ENCODE data around the gene AKAP6. TPM values are rescaled to one million over a fixed set of nuclear protein-coding genes. Genes with fewer than 3 reads are reported as not detected.
"Not testable (repeated sequence)": the region's sequence is repeated elsewhere in the genome, so short reads cannot be mapped to it uniquely, and the experiment has no call there.

The AKAP6 gene
- total RNA-seq, 1 experiment from 2014 or later: 1.1 TPM

DNA sequence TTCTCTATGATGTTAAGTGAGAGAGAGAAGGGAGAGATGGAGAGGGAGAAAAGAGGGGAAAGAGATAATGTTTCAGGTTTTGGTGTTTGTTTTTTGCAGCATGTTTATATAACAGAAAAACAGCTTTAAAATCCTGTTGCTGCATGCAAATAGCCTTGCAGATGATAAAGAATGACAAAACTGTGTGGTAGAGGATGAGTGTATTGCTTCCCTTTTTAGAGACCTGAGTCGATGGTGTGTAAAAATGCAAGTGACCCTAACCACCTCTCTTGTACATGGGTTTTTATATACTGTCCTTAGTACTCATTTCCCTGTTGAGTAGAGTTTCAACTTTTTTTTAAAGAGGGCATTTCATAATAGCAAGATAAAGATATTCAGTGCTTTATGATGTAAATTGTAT lies 249.1 kb downstream of the AKAP6 start:
- H3K23me2 ChIP-seq (ENCODE audit: insufficient read length, low read depth, low read length, poor library complexity, severe bottlenecking): no peaks in the 10 kb centered on the region
- H2BK15ac ChIP-seq (ENCODE audit: low read depth, low read length): no peak overlapping the region
- Mint-ChIP-seq H3K27ac (no peak overlapping the region), H3K4me1 (peaks cover 0 to 3% of the 10 kb centered on the region in 2 experiments; a peak in 1 of 4 replicates), H3K4me3 (no peak overlapping the region), H3K9me3 (peaks cover 4 to 8% of the 10 kb centered on the region in 2 experiments; a peak in 4 of 5 replicates), H3K27me3 (ENCODE audit: low read depth) (no peaks in the 10 kb centered on the region), H3K36me3 (ENCODE audit: insufficient read depth in 1 of 3, low read depth in 3 of 3) (peaks cover 0 to 2% (median 1%) of the 10 kb centered on the region in 3 experiments; a peak in 3 of 7 replicates)
- DNase-seq: no peak
- no peak overlapping the region for H3K4me2 ChIP-seq (ENCODE audit: insufficient read depth, insufficient read length, low read length)
- no peak overlapping the region for H2AFZ ChIP-seq (ENCODE audit: low read length)
- TF ChIP-seq, protein P1, sequence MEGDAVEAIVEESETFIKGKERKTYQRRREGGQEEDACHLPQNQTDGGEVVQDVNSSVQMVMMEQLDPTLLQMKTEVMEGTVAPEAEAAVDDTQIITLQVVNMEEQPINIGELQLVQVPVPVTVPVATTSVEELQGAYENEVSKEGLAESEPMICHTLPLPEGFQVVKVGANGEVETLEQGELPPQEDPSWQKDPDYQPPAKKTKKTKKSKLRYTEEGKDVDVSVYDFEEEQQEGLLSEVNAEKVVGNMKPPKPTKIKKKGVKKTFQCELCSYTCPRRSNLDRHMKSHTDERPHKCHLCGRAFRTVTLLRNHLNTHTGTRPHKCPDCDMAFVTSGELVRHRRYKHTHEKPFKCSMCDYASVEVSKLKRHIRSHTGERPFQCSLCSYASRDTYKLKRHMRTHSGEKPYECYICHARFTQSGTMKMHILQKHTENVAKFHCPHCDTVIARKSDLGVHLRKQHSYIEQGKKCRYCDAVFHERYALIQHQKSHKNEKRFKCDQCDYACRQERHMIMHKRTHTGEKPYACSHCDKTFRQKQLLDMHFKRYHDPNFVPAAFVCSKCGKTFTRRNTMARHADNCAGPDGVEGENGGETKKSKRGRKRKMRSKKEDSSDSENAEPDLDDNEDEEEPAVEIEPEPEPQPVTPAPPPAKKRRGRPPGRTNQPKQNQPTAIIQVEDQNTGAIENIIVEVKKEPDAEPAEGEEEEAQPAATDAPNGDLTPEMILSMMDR (conservative IDR thresholded peaks at IDR 0.05): no peak
- no peak overlapping the region for H3K9ac ChIP-seq (ENCODE audit: extremely low read depth, insufficient read length, low read length)
- H4K91ac ChIP-seq (ENCODE audit: insufficient read length, low read depth, low read length): no peak overlapping the region
- H2BK12ac ChIP-seq (ENCODE audit: insufficient read length, low read depth, low read length): no peak overlapping the region
- no peak overlapping the region for H2BK20ac ChIP-seq (ENCODE audit: low read depth, low read length, poor library complexity, severe bottlenecking)
- no peak overlapping the region for H3K4ac ChIP-seq (ENCODE audit: low read depth, low read length)
- H4K5ac ChIP-seq (ENCODE audit: insufficient read length, low read depth, low read length): no peak overlapping the region
- no CpG with 5 or more reads among the region's 1 CpG for WGBS (ENCODE audit: extremely low coverage, insufficient read length, low lambda C conversion rate)
- H4K8ac ChIP-seq (replicated peaks; ENCODE audit: insufficient read length, low read depth, low read length): no peak overlapping the region
- H3K9me3 ChIP-seq (ENCODE audit: control insufficient read depth, low read depth, low read length): no peaks in the 10 kb centered on the region
- H3K18ac ChIP-seq (ENCODE audit: insufficient read length, low read depth, low read length): no peak overlapping the region
- no peak overlapping the region for H3K23ac ChIP-seq (ENCODE audit: insufficient read length, low read depth, low read length)
- no peak overlapping the region for H2BK120ac ChIP-seq (ENCODE audit: low read depth, low read length, poor library complexity, severe bottlenecking)
- H3K4me1 ChIP-seq (ENCODE audit: insufficient read depth, low read length): no peaks in the 10 kb centered on the region
- no peaks in the 10 kb centered on the region for H4K20me1 ChIP-seq (ENCODE audit: control insufficient read depth, insufficient read depth, insufficient read length)
- H3K79me1 ChIP-seq (ENCODE audit: insufficient read depth, low read depth, low read length, poor library complexity, severe bottlenecking): no peaks in the 10 kb centered on the region
- H2AK5ac ChIP-seq (ENCODE audit: insufficient read length, low read length): no peak overlapping the region
- H3K14ac ChIP-seq (ENCODE audit: insufficient read depth, low read length): no peak overlapping the region
- H3K79me2 ChIP-seq (ENCODE audit: insufficient read depth, low read length): no peaks in the 10 kb centered on the region
- no peaks in the 10 kb centered on the region for H3K27me3 ChIP-seq (ENCODE audit: insufficient read depth, low read length)
- no peak overlapping the region for H3K56ac ChIP-seq (ENCODE audit: insufficient read length, low read depth, low read length)
- H3K27ac ChIP-seq (ENCODE audit: insufficient read length, low read depth, low read length): no peak overlapping the region
- H3T11ph ChIP-seq (ENCODE audit: low read length): no peak overlapping the region
- no peak overlapping the region for H2BK5ac ChIP-seq (ENCODE audit: insufficient read length, low read length)

DNA sequence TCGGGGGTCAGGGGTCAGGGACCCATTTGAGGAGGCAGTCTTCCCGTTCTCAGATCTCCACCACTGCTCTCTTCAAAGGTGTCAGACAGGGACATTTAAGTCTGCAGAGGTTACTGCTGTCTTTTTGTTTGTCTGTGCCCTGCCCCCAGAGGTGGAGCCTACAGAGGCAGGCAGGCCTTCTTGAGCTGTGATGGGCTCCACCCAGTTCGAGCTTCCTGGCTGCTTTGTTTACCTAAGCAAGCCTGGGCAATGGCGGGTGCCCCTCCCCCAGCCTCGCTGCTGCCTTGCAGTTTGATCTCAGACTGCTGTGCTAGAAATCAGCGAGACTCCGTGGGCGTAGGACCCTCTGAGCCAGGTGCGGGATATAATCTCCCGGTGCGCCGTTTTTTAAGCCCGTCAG lies 254.3 kb downstream of the AKAP6 start:
- not testable (repeated sequence) for H3K27me3 Mint-ChIP-seq (ENCODE audit: low read depth); H3K23me2 ChIP-seq (ENCODE audit: insufficient read length, low read depth, low read length, poor library complexity, severe bottlenecking); H3K4me3 Mint-ChIP-seq; H4K8ac ChIP-seq (replicated peaks; ENCODE audit: insufficient read length, low read depth, low read length); H2BK20ac ChIP-seq (ENCODE audit: low read depth, low read length, poor library complexity, severe bottlenecking); H4K20me1 ChIP-seq (ENCODE audit: control insufficient read depth, insufficient read depth, insufficient read length); H2AK5ac ChIP-seq (ENCODE audit: insufficient read length, low read length); H3K9ac ChIP-seq (ENCODE audit: extremely low read depth, insufficient read length, low read length); H3K4ac ChIP-seq (ENCODE audit: low read depth, low read length); H3K4me1 ChIP-seq (ENCODE audit: insufficient read depth, low read length); H3K56ac ChIP-seq (ENCODE audit: insufficient read length, low read depth, low read length); H2BK120ac ChIP-seq (ENCODE audit: low read depth, low read length, poor library complexity, severe bottlenecking); H3T11ph ChIP-seq (ENCODE audit: low read length); H3K27me3 ChIP-seq (ENCODE audit: insufficient read depth, low read length); H3K23ac ChIP-seq (ENCODE audit: insufficient read length, low read depth, low read length); H4K5ac ChIP-seq (ENCODE audit: insufficient read length, low read depth, low read length); H4K91ac ChIP-seq (ENCODE audit: insufficient read length, low read depth, low read length); H2BK5ac ChIP-seq (ENCODE audit: insufficient read length, low read length); H3K4me2 ChIP-seq (ENCODE audit: insufficient read depth, insufficient read length, low read length); H3K14ac ChIP-seq (ENCODE audit: insufficient read depth, low read length); DNase-seq; H2BK15ac ChIP-seq (ENCODE audit: low read depth, low read length); H3K18ac ChIP-seq (ENCODE audit: insufficient read length, low read depth, low read length); H2BK12ac ChIP-seq (ENCODE audit: insufficient read length, low read depth, low read length); H3K27ac ChIP-seq (ENCODE audit: insufficient read length, low read depth, low read length); H3K27ac Mint-ChIP-seq; H3K4me1 Mint-ChIP-seq; H3K79me2 ChIP-seq (ENCODE audit: insufficient read depth, low read length); H2AFZ ChIP-seq (ENCODE audit: low read length); H3K79me1 ChIP-seq (ENCODE audit: insufficient read depth, low read depth, low read length, poor library complexity, severe bottlenecking)
- Mint-ChIP-seq H3K36me3 (ENCODE audit: insufficient read depth in 1 of 3, low read depth in 3 of 3) (peaks cover 7 to 29% (median 13%) of the 10 kb centered on the region in 3 experiments), H3K9me3 (peaks cover 37 to 47% of the 10 kb centered on the region in 2 experiments)
- H3K9me3 ChIP-seq (ENCODE audit: control insufficient read depth, low read depth, low read length): peaks cover 11% of the 10 kb centered on the region
- WGBS (ENCODE audit: extremely low coverage, insufficient read length, low lambda C conversion rate): no CpG with 5 or more reads among the region's 13 CpGs

All from H9 (cell line).